HG02852 (cell line): Measurements from ENCODE around the gene GLRX2.
"Not testable (repeated sequence)": the region's sequence is repeated elsewhere in the genome, so short reads cannot be mapped to it uniquely, and the experiment has no call there.

Experiments used
- ATAC-seq: cut with Tn5 transposase; IDR thresholded peaks from one replicate; pipeline ENCODE4 v1.9.1; 2021; ENCODE audit warnings: mild to moderate bottlenecking, moderate library complexity; ENCODE audit not compliant: unreplicated experiment

The GLRX2 gene

DNA sequence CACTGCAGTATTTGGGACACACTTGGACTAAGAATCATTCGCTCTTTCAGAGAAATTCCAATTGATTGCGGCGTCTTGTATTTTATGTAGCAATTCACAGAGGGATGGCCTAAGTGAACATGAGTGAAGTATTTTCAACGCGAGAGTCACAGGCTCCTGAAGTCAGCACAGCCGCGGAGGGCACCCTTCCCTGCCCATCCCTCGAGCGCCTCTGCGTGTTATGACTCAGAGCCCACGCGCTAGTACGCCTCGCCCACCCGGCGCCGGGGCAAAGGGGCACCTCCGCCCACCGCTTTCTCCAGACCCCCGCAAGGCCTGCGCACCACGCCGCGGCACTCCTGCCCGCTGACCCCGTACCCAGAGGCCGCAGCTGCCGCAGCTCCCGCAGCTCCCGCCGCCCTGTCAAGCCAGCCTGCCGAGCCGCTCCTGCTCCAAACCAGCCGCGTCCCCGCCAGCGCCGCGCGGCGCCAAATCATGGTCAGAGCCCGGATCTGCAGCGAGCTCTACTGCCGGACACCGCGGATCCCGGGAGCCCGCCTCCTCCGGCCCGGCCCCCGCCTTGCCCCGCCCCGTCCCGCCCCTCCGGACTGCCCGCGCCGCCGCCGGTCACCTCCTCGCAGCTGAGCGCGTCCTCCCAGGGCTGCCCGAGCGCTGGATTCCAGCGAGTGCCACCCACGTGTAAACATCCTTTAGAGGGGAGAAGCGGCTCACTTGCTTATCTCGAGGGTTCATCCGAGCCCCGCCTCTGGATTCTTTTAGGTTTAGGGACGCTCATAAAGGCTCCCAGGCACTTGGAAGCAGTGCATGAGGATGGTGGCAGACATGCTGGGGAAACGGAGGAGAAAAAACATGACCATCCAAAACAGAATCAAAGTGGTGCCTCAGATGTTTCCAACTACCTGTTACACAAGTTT lies at the start of gene GLRX2:
Gene GLRX2, minus strand, starts transcription at position 508 of the 914 bp plus-strand sequence. Its CDS starts 32 bp downstream, at position 476.
- peak; percentile 92 for ATAC-seq

- no peak for ATAC-seq
These were observed 39.8 kb upstream of the GLRX2 start for GRCh38 chr1:193144999-193145398.

DNA sequence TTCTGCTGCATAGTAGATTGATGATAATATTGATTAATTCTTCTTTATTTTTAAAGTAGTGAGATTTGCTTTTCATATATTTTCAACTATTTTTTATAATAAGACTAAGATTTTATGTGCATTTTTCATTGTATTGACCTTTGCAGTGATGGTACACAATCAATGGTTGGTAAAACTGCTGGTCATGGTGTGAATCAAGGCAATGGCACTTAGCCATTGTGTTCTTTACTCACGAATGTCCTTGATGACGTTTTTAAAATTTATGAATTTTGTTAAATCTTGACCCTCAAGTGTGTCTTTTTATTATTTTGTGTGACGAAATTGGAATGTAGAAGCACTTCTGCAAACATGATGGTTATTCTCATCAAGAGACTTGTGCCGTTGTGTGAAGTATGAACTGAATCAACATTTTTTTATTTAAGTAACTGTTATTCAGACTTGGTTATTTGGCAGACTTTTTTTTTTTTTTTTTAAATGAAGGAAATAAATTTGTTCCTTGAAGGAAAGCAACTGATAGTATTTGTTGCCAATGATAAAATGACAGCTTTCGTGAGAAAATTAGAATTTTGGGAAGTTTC lies 39.2 kb upstream of the GLRX2 start:
- no peak for ATAC-seq

- ATAC-seq = no peak
These were observed 38.1 kb upstream of the GLRX2 start for GRCh38 chr1:193143285-193143684.

- ATAC-seq = no peak
These were observed 37.2 kb upstream of the GLRX2 start for GRCh38 chr1:193142409-193142808.

DNA sequence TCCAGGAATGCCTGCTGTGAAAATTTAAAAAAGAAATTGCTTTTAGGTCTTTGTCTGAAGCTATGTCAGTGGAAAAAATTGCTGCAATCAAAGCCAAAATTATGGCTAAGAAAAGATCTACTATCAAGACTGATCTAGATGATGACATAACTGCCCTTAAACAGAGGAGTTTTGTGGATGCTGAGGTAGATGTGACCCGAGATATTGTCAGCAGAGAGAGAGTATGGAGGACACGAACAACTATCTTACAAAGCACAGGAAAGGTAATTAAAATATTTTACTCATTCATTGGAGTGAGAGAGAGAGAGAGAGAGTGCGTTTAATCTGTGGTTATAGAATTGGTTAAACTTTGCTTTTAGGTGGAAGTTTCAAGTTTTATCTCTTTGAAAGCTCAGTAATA lies 36.6 kb upstream of the GLRX2 start:
- ATAC-seq = no peak

DNA sequence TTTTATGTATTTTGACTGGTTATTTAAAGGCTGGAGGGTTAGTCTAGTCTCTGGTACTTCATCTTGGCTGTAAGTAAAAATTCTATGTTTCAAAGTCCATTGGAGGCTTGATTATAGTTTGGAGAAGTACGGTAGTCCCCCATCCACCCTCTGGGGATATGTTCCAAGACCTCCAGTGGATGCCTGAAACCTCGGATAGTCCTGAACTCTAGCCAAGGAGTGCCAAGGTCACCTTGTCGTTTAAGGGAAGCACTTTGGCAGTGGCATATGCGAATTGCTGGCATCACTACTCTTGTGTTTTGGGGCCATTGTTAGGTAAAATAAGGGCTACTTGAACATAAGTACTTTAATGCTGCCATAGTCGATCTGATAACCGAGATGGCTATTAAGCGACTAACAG lies 35.0 kb upstream of the GLRX2 start:
- no peak for ATAC-seq

DNA sequence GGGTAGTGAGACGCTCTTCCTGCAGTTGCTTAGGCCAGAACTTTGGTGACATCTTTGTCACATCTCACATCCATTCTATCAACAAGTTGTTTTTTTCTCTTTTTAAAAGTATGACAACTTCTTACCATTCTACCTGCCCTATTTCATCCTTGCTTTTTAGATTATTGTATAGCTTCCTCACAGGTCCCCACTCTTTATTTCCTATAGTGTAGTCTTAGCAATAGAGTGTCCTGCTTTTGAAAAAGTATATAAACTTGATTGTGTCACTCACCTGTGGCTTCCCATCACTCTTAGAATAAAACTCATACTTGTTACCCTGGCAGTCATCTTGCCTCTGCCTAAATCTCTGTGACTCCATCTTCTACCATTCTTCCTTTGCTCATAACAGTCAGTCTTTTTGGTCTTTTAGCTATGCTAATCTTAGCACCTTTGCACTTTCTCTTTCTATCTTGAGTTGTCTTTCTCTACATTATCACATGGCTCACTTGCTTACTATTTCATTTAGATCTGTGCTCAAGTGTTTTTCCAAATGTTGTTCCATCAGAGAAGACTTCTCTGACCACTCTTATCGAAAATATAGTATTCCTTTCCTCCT lies 26.1 kb upstream of the GLRX2 start:
- ATAC-seq = peak; percentile 67

DNA sequence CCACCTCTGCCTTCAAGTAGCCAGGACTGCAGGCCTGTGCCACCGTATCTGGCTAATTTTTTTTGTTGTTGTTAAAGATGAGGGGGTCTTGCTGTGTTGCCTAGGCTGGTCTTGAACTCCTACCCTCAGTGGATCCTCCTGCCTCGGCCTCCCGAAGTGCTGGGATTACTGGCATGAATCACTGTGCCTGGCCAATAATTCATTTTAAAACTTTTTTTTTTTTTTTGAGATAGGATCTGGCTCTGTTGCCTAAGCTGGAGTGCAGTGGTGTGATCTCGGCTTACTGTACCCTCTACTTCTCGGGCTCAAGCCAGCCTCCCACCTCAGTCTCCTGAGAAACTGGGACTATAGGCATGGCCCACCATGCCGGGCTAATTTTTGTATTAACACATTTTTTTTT lies 20.2 kb upstream of the GLRX2 start:
- ATAC-seq = no peak

- ATAC-seq = no peak
These were observed 18.5 kb upstream of the GLRX2 start for GRCh38 chr1:193123751-193124150.

GRCh38 chr1:193121616-193122593 lies 16.7 kb upstream of the GLRX2 start, which contains the start of gene CDC73:
CDC73 (plus strand) TSS chr1:193122031; CDS start chr1:193122201, 170 bp downstream.
- peak; percentile 94 for ATAC-seq

DNA sequence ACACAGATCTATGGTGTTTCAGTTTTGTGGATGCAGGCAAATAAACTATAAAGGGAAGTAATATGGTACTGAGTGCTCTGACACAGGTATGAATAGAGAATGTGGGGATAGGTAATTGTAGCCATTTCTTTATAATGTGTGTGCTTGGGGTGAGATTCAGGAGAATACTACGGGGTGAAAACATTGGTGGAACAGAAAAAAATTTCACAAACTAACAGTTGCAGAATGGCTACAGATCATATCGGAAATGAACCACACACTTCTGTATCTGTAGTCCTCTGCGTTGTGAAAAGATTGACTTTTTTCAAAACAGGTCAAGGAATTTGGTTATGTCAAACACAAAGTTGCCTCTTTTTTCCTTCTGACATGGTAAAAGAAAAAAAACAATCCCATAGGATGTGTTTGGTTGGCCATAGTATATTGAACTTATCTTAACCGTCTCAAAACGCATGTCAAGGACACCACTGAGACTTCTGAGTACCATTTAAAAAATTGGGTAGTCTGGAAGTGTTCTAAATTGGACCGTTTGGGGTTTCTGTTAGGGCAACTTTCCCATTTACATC lies 15.5 kb upstream of the GLRX2 start:
- ATAC-seq = no peak

- no peak for ATAC-seq
These were observed 13.9 kb upstream of the GLRX2 start for GRCh38 chr1:193118803-193119730.

DNA sequence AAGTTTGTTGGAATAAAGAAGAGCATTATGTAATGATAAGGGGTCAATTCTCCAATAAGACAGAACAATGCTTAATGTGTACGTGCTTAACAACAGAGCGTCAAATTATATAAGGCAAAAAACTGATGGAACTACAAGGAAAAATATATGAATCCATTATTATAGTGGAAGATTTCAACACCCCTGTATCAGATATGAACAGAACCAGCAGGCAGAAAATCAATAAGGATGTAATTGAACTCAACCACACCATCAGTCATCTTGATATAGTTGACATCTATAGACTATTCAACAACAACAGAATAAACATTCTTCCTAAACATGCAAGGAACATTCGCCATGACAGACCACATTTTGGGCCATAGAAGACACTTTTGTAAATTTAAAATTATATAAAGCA lies 13.0 kb upstream of the GLRX2 start:
- no peak for ATAC-seq

GRCh38 chr1:193117167-193117566 lies 12.0 kb upstream of the GLRX2 start:
- not testable (repeated sequence) for ATAC-seq

GRCh38 chr1:193115629-193116227 lies 10.5 kb upstream of the GLRX2 start:
- ATAC-seq = no peak

GRCh38 chr1:193114485-193115095 lies 9.4 kb upstream of the GLRX2 start:
- no peak for ATAC-seq

GRCh38 chr1:193113992-193114332 lies 8.7 kb upstream of the GLRX2 start:
- no peak for ATAC-seq
